Parathyroid adenoma (tissue), 2 donors: ENCODE measurements around the gene CCDC97.
A peak's percentile ranks its signal among the peaks of the same experiment; 100 is the strongest.

Source experiments
- H2AFZ ChIP-seq: fragments of 300-600 bp; sonication (generic); one replicate; pipeline ENCODE4 v1.7.0; 2017; ENCODE audit warnings: antibody characterized with exemption, mild to moderate bottlenecking
- H3K27ac ChIP-seq: fragments of 300-600 bp; sonication (generic); one replicate; pipeline ENCODE4 v1.7.0; 2017
- H3K27me3 ChIP-seq: fragments of 300-600 bp; sonication (generic); one replicate; pipeline ENCODE4 v1.7.0; 2017; ENCODE audit warnings: low read length; ENCODE audit not compliant: control insufficient read depth, insufficient read depth
- H3K36me3 ChIP-seq: fragments of 300-600 bp; sonication (generic); one replicate; pipeline ENCODE4 v1.7.0; 2017; ENCODE audit warnings: low read length; ENCODE audit not compliant: control insufficient read depth, insufficient read depth
- H3K4me1 ChIP-seq: fragments of 300-600 bp; sonication (generic); one replicate; pipeline ENCODE4 v1.7.0; 2017; ENCODE audit warnings: control low read depth
- H3K4me2 ChIP-seq: fragments of 300-600 bp; sonication (generic); one replicate; pipeline ENCODE4 v1.7.0; 2017; ENCODE audit warnings: low read length
- H3K4me3 ChIP-seq: fragments of 300-600 bp; sonication (generic); one replicate; pipeline ENCODE4 v1.7.0; 2017; ENCODE audit warnings: low read depth, low read length
- H3K79me2 ChIP-seq: fragments of 300-600 bp; sonication (generic); one replicate; pipeline ENCODE4 v1.7.0; 2017; ENCODE audit warnings: control low read depth
- H3K9ac ChIP-seq: fragments of 300-600 bp; sonication (generic); one replicate; pipeline ENCODE4 v1.7.0; 2017; ENCODE audit warnings: mild to moderate bottlenecking
- H3K9me3 ChIP-seq: fragments of 300-600 bp; sonication (generic); one replicate; pipeline ENCODE4 v1.7.0; 2017; ENCODE audit warnings: low read length; ENCODE audit not compliant: control insufficient read depth
- CTCF ChIP-seq: fragments of 300-600 bp; sonication (generic); IDR thresholded peaks from one replicate; pipeline ENCODE4 v1.7.0; 2017; ENCODE audit warnings: antibody characterized with exemption, mild to moderate bottlenecking
- donor health status: primary hyperparathyroidism.

Gene CCDC97

GRCh38 chr19:41372501-41372900 is 62.5 kb downstream of the CCDC97 start:
- Histone ChIP-seq H3K79me2 (peaks cover 17% of the 10 kb centered on the region), H3K27ac (no peak overlapping the region), H3K9me3 (no peaks in the 10 kb centered on the region), H3K27me3 (no peaks in the 10 kb centered on the region), H3K9ac (no peak overlapping the region), H3K4me2 (no peak overlapping the region), H3K4me1 (peaks cover 10% of the 10 kb centered on the region), H3K4me3 (no peak overlapping the region), H3K36me3 (no peaks in the 10 kb centered on the region), H2AFZ (no peak overlapping the region)
- TF ChIP-seq CTCF: no peak

GRCh38 chr19:41373993-41374392 is 64.0 kb downstream of the CCDC97 start:
- no peak overlapping the region for H3K9ac ChIP-seq
- TF ChIP-seq CTCF: no peak
- no peaks in the 10 kb centered on the region for H3K9me3 ChIP-seq
- H3K4me1 ChIP-seq: peaks cover 10% of the 10 kb centered on the region
- peak overlapping the region; percentile 42 for H3K27ac ChIP-seq
- H3K4me3 ChIP-seq: no peak overlapping the region
- H3K27me3 ChIP-seq: no peaks in the 10 kb centered on the region
- H3K36me3 ChIP-seq: no peaks in the 10 kb centered on the region
- no peak overlapping the region for H3K4me2 ChIP-seq
- peaks cover 9% of the 10 kb centered on the region for H3K79me2 ChIP-seq
- H2AFZ ChIP-seq: peak overlapping the region; percentile 64
